Fibroblast of lung (primary cell): Measurements from ENCODE around the gene PKN1.
"Not testable (repeated sequence)": the region's sequence is repeated elsewhere in the genome, so short reads cannot be mapped to it uniquely, and the experiment has no call there.

ENCODE experiments used
- CTCF ChIP-seq, 2 donors: IDR thresholded peaks in 1 of 2; conservative IDR thresholded peaks in 1 of 2; 1 replicate in 1 of 2; 2 replicates in 1 of 2; pipeline ENCODE4 v1.5.1; 2011 to 2012; ENCODE audit warnings: low read length in 2 of 2, control low read depth in 1 of 2, inconsistent platforms in 1 of 2, low read depth in 1 of 2, mild to moderate bottlenecking in 1 of 2
- EZH2 ChIP-seq: IDR thresholded peaks from 2 replicates; pipeline ENCODE4 v1.5.1; 2012; ENCODE audit warnings: low read length, control low read depth, mild to moderate bottlenecking; ENCODE audit errors: missing control alignments

GRCh38 chr19:14462401-14462800 is 29.3 kb downstream of the PKN1 start:
- not testable (repeated sequence) for TF ChIP-seq EZH2; CTCF (conservative IDR thresholded peaks at IDR 0.05 in 1 of 2, IDR thresholded peaks at IDR 0.05 in 1 of 2; ENCODE audit: low read depth in 1 of 2, low read length in 2 of 2)
